GM21576 (cell line): Measurements from ENCODE around the gene ANO4.
"Not testable (repeated sequence)": the region's sequence is repeated elsewhere in the genome, so short reads cannot be mapped to it uniquely, and the experiment has no call there.

Experiments
- ATAC-seq: cut with Tn5 transposase; IDR thresholded peaks from one replicate; pipeline ENCODE4 v1.9.1; 2021; ENCODE audit warnings: mild to moderate bottlenecking, moderate library complexity; ENCODE audit not compliant: unreplicated experiment

The ANO4 gene

DNA sequence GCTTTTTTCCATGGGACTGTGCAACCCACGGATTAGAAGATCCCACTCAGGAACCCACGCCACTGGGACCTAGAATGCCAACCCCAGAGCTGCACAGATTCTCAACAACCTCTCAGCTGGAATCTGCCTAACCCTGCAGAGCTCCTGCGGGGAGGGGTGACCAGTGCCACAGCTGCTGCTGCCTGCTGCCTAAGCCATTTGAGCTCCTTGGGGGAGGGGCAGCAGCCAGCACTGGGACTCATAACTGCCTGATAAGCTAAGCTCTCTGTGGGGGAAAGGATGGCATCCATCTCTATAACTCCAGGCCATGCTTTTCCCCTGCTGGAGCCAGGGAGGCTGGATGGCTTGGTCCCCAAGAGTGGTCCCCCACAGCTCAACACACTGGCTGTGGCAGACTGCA is 232.6 kb downstream of the ANO4 start:
- ATAC-seq: no peak

DNA sequence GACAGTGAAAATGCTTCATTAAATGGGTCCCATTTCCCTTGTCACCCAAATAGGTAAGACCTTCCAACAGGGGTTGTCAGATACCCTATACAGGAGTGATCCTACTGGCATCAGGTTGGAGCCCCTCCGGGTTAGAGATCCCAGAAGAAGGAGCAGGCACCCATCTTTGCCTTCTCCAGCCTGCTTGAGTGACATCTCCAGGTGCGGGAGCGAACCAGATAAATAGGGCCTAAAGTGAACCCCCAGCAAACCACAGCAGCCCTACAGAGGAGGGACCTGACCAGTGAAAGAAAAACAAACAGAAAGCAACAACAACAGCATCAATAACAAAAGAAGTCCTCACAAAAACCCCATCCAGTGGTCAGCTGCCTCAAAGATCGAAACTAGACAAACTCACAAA is 233.2 kb downstream of the ANO4 start:
- no peak for ATAC-seq

DNA sequence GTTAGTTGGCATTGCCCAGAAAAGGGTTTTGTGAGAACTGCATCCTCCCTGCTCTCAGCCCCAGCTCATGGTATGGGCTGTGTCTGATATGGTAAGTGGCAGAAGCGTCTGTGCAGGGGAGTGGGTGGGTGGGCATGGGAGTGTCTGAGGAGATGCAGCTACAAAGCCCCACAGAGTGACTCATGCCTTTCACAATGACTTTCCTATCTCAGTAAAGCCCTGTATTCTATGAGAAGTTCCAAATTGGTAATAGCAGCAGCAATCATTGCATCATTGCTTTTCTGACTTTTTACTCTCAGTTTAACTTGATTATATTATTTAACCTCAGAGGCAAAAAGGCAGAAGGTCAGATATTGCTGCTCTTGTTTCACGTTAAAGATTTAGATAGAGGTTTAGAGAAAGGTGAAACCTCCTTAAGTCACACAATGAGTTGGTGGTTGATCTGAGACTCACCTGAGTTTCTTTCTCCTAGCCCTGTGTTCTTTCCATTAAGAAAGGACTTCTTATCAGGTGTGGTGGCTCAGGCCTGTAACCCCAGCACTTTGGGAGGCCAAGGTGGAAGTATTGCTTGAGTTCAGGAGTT is 243.8 kb downstream of the ANO4 start:
- no peak for ATAC-seq

DNA sequence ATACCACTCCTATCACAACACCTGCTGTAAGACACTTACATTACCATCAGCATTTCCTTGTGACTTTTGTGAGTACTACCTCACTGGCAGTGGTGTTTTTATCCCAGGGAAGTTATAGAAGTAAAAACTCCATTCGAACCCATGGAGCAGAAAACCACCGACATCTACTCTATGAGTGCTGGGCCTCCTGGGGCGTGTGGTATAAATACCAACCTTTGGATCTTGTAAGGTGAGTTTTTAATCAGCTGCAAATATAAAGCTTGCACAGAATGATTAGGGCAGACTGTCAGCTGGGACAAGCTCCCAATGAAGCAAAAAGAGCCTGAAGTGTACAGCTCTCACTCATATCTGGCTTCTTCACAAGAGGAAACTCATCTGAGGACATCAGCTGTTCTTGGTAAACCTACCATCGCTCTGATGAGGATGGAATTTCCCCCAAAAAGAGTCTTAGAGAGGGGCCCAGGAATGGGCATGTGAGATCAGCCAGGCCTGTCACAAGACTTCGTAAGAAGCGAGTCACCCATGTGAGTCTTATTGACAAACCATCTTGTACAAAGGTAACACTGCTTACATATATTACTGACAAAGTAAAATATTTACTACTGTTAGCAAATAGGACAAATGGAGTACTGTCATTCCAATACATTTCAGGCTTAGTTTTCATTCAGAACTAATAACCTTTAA is 245.4 kb downstream of the ANO4 start:
- no peak for ATAC-seq

DNA sequence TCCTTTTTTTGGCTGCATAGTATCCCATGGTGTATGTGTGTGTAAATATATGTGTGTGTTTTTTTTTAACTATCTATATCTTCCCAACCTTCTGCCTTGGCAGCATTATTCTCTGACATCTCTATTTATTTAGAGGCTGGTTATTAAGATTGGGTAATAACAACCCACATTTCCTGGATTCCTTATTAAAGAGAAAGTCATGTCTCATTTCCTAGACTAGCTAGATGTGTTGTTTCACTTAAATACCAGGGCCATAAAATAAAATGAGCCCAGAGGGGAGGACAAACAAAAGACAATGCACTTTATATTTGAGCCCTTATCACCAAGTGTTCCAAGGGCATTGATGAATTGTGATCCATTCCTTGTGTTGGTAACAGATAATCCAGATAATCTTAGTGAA is 246.4 kb downstream of the ANO4 start:
- no peak for ATAC-seq

DNA sequence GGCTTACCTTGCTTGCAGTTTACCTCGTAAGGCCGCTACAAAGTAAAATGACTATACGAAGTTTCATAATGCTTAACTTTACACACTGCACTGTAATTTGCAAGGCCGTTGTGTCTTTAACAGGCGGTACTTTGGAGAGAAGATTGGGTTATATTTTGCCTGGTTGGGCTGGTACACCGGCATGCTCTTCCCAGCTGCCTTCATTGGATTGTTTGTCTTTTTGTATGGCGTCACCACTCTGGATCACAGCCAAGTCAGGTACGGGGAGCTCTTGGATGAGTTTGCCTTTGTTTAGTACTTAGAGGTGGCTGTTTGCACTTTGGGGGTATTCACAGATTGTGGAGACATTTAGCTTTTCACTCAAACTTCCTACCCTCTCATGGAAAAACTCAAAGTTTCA is 247.6 kb downstream of the ANO4 start:
- no peak for ATAC-seq

DNA sequence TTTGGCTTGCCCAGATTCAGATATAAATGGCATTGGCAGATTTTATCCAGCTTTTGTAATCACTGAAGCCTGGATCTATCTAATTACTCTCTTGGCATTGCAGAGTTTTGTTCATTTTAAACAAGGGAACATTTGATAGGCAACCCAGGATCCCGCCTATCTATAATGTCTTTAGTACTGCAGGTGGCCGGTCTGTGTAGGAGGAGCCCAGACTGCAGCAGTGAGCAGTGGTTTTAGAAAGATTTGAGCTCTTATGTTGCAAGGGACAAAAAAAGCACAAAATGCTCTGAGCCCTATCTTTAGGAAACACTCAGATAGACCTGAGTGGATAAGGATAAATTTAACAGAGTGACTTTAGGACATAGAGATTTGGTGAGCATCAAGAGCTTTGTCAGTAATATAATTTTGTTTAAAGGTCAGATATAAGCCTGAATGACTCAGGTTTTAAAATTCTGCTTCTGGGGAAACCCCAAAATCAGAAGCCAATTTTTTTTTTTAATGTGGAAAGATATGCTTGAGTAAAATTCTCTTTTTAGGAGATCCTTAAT is 250.0 kb downstream of the ANO4 start:
- ATAC-seq: no peak

DNA sequence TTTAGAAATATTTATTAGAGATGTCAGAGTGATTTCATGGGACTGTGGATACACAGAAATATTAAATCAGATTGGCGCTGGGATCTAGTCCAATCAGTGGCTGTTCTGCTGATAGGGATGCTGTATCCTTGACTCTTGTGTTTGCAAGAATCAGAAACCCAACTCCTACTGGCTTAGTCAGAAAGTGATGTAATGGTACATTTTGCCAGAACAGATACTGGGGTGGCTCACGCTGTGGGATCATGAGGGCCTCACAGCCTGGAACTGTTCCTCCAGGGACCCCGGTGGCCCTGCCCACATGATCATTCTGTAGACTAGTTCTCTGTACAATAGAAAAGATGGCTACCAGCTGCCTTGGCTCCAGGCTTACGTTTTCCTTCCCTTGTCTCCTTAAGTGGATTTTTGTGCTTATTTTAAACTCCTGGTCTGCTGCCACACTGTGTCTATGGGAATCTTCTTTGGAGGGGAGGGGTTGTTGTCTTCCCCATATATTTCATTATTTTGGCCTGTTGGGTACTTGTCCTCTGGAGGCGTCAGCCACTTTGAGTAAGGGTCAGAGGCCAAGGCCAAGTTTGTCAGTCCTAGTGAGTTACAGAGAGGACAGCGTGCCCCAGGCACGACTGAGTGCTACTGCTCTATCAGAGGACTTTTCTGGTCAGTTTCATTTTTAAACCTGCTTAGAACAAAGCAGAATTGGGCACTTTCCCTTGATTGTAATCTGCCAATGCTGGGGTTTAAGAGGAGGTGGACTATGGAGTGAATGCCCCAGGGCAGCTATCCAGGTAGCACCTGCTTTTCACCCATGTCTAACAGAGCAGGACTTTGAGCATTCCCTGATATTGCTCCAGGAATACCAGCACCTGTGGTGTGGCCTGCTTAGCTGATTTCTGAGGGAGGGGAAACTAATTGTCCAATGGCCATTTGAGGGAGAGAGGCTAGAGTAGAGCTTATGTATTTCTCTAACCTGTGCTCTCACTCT is 251.2 kb downstream of the ANO4 start:
- ATAC-seq: no peak

DNA sequence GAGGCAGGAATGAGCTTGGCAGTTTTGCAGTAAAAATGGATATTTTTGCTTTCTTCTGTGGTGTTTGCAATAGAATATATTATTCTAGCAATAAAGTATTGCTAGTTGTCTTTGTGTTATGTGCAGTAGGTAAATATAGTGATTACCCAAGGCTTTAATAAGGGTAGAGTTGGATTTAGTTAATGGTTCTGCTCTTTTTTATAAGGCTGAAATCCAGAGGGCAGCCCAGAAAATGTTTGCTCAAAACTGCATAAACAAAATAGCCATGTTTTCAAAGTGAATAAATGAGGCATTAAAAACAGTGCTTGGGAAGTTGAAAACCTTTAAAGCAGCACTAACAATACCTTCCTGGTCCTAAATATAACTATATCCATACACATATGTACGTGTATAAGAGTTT is 253.1 kb downstream of the ANO4 start:
- no peak for ATAC-seq

DNA sequence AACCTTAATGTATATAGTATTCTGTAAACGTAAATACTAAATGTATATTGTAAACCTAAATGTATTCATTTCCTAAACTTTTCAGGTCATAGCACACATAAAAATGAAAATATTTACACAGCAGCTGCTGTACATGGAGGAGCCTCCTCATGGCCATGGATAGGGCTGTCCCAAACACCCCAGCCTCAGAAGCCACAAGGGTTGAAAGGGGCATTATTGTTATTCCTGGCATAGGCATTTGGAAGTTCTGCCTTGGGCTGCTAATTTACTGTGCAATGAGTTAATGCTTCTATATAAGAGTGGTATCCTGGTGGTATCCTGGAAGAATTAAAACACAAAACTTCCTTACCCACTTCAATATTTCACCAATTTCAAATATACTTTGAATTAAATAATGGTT is 256.1 kb downstream of the ANO4 start:
- no peak for ATAC-seq

DNA sequence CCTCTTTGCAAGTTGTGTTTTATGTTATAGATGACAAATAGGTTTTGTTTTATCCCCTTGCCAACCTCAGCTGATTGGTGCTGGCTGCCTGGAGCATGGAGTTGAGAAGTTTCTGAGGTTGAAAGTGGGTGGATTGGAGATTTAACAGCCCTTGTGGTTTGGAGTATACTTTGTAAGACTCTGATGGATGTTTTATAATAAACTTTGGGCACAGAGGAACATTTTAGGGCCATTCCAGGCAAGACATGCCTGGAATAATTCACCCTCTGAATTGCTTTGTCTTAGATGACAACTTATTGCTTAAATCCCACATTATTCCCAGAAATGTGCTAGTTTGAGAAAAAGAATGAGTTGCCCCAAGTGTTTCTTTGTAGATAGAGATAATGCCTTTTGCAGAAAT is 256.6 kb downstream of the ANO4 start:
- no peak for ATAC-seq

DNA sequence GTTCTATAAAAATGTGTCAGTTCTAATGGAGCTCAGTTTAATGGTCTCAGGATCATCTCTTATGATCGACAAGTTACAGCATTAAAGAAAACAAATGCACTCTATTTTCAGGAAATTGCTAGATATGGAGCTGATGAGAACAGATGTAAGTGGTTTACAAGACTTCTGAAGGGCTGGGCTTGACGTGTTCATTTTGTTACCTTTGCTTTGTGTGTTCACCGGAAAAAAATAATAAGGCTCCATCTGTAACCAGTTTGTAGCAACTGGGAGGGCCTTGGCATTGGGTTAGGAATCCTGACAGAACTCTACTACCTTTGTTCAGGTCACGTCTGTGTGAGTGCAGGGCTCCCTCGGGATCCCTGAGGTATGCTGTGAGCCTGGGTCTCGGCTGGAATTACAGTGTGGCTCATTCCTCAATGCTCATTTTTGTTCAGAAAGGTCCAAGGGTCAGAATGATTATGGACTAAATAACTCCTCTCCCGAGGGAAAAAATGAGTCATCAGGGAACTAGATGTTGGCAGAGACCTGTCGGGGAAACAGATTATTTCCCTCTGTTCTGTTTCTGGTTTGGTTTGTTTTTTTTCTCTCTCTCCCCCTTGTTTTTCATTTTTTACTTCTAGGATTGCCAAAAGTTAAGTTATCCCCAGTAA is 257.4 kb downstream of the ANO4 start:
- ATAC-seq: no peak

DNA sequence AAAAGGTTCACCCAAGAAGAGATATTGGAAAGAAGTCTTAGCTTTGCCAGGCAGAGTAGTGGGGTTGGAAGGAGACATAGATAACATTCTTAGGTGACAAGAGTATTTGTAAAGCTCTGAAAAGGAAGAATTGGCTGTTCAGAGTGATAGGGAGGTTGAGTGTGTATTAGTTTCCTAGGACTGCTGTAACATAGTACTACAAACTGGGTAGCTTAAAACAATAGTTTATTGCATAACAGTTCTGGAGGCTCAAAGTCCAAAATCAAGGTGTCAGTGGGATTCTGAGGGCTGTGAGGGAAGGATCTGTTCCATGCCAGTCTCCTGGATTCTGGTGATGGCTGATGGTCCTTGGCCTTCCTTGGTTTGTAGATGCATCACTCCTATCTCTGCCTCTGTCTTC is 258.6 kb downstream of the ANO4 start:
- ATAC-seq: no peak

DNA sequence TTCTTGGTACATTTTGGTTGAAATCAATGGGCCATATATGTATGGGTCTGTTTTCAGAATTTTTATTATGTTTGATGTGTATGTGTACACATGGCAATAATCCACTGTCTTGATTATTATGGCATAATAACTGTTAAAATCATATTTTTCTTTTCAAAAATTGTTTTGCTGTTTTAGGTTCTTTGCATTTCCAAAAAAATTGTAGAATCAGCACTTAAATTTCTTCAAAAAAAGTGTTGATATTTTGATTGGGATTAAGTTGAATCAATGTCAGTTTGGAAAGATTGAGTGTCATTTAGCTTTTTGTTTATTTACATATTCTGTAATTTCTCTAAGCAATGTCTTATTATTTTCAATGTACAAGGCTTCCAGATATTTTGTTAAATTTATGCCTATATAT is 261.4 kb downstream of the ANO4 start:
- no peak for ATAC-seq

DNA sequence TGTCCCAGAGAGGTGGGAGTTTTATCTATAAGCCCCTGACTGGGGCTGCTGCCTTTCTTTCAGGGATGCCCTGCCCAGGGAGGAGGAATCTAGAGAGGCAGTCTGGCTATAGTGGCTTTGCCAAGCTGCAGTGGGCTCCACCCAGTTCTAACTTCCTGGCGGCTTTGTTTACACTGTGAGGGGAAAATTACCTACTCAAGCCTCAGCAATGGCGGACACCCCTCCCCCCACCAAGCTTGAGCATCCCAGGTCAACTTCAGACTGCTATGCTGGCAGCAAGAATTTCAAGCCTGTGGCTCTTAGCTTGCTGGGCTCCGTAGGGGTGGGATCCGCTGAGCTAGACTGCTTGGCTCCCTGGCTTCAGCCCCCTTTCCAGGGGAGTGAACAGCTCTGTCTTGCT is 267.9 kb downstream of the ANO4 start:
- not testable (repeated sequence) for ATAC-seq

DNA sequence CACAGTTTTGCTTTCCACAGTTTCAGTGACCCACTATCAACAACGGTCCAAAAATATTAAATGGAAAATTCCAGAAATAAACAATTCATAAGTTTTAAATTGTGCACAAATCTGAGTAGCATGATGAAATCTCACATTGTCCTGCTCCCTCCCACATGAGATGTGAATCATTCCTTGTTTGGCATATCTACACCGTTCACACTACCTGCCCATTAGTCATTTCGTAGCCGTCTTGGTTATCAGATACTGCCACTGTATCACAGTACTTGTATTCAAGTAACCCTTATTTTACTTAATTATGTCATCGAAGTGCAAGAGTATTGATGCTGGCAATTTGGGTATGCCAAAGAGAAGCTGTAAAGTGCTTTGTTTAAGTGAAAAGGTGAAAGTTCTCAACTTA is 270.1 kb downstream of the ANO4 start:
- no peak for ATAC-seq

DNA sequence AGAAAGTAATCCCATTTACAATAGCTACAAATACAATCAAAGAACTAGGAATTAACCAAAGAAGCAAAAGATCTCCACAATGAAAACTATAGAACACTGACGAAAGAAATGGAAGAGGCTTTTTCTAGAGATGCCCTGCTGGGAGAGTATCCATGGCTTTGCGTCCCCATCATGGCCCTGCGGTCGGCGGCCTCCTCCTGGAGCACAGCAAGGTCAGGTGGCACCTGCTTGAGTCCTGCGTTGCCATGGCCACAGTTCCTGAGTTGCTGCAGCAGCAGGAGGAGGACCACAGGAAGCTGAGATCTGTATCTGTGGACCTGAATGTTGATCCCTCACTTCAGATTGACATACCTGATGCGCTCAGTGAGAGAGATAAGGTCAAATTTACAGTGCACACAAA is 271.9 kb downstream of the ANO4 start:
- no peak for ATAC-seq

DNA sequence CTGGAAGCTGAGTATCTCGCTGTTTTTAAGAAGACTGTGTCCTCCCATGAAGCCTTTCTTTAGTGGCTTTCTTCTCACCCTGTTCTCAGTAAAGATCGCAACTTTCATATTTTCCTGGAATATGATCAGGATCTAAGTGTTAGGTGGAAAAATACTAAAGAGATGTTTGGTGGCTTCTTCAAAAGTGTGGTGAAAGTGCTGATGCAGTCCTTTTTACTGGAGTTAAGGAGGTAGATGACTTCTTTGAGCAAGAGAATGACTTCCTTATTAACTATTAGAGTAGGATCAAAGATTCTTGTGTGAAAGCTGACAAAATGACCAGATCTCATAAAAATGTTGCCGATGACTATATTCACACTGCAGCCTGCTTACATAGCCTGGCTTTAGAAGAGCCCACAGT is 273.8 kb downstream of the ANO4 start:
- no peak for ATAC-seq

DNA sequence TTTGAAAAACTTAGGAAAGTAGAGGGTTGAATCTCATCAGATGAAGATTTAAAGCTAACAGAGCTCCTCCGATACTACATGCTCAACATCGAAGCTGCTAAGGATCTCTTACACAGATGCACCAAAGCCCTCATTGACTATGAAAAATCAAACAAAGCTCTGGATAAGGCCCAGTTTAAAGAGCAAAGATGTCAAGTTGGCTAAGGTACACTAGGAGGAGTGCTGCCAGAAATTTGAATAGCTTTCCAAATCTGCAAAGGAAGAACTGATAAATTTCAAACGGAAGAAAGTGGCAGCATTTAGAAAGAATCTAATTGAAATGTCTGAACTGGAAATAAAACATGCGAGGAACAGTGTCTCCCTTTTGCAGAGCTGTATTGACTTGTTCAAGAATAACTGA is 274.3 kb downstream of the ANO4 start:
- ATAC-seq: no peak

DNA sequence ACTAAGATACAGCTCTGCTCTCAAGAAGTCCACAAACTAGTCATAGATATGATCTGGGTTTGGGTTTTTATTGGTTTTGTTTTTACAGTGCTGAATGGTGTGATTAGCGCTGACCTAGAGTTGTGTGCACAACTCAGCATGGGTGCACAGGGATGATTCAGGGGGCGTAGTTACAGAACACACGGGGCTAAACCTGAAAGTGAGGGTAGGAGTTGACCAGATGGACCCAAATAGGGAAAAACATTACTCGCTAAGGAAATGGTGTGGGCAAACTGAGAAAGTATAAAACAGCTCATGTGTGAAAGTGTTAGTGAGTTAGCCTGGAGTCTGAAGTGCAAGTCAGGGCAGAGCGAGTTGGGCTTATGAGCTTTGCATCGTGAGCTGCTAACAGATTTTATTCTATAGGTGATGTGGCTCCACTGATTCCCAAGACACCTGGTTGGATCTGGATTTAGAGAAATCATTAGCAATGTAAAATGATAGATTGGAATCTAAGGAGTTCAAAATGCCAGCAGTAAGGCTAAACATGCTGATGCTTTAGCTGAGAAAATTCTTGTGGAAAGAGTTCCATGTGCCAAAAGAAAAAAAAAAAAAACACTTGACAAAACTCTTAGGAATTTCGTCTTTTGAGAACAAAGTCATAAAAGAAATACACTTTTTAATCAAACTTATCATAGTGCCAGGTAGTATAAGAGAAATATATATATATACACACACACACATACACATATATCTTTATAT is 280.5 kb downstream of the ANO4 start:
- ATAC-seq: no peak
